ENCODE data around the gene FXYD3.

DNA sequence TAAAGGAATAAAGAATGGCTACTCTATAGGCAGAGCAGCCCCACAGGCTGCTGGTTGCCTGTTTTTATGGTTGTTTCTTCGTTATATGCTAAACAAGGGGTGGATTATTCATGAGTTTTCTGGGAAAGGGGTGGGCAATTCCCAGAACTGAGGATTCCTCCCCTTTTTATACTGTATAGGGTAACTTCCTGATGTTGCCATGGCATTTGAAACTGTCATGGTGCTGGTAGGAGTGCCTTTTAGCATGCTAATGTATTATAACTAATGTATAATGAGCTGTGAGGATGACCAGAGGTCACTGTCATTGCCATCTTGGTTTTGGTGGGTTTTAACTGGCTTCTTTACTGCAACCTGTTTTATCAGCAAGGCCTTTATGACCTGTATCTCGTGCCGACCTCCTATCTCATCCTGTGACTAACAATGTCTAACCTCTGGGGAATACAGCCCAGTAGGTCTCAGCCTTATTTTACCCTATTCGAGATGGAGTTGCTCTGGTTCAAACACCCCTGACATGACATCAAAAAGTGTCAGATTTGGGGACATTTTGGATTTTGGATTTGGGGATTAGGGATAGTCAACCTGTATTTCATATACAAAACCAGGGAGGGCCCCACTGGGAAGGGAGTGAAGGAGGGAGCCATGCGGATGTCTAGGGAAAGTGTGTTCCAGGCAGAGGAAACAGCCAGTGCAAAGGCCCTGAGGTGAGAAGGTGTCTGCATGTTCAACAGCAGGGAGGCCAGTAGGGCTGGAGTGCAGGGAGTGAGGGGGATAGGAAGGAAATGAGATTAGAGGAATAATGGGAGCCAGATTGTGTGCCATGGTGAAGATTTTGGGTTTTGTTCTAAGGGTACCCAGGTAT, 49.8 kb downstream of the FXYD3 start:
- no peak for TF ChIP-seq POLR2A (IDR thresholded peaks at IDR 0.05)
- TF ChIP-seq, protein P1, sequence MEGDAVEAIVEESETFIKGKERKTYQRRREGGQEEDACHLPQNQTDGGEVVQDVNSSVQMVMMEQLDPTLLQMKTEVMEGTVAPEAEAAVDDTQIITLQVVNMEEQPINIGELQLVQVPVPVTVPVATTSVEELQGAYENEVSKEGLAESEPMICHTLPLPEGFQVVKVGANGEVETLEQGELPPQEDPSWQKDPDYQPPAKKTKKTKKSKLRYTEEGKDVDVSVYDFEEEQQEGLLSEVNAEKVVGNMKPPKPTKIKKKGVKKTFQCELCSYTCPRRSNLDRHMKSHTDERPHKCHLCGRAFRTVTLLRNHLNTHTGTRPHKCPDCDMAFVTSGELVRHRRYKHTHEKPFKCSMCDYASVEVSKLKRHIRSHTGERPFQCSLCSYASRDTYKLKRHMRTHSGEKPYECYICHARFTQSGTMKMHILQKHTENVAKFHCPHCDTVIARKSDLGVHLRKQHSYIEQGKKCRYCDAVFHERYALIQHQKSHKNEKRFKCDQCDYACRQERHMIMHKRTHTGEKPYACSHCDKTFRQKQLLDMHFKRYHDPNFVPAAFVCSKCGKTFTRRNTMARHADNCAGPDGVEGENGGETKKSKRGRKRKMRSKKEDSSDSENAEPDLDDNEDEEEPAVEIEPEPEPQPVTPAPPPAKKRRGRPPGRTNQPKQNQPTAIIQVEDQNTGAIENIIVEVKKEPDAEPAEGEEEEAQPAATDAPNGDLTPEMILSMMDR (IDR thresholded peaks at IDR 0.05), result no peak

Measured in right lobe of liver (tissue), 4 donors.